Measurements from ENCODE around the gene C1QTNF12.

C1QTNF12 gene, protein sequence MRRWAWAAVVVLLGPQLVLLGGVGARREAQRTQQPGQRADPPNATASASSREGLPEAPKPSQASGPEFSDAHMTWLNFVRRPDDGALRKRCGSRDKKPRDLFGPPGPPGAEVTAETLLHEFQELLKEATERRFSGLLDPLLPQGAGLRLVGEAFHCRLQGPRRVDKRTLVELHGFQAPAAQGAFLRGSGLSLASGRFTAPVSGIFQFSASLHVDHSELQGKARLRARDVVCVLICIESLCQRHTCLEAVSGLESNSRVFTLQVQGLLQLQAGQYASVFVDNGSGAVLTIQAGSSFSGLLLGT

DNA sequence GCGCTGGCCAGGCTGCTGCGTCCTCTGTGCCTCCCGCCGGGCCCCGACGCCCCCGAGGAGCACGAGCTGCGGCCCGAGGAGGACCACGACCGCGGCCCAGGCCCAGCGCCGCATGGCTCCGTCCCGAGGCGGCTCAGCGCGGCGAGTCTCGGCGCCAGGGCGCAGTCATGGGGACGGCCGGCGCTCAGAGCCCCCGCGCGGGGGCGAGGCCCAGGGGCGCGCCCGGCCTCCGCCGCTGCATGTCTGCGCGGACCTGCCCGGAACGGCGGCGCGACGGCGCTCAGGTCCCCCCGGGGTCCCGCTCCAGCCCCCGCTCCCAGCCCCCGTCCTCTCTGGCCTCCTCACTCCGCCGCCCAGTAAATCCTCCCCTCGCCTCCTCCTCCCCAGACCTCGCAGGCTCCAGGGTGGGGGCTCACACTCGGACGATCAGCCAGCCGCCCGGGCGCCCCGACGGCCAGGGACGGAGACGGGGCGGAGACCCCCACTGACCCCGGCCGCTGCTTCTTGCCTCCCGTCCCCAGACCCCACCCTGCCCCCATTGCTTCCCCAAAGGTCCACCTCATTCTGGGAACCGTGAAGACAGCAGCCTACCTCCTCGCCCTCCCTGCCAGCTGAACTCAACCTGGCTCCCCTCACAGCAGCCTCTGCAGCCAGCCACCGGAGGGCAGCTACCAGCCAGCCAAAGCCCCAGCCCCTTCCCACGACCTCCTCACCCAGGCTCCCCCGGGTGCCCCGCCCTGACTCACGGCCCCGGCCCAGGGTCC, at the start of gene C1QTNF12:
TSS of gene C1QTNF12 (minus strand) at position 146 of the 764 bp plus-strand sequence. CDS start at position 114, 32 bp downstream.
- no peak for FAIRE-seq

DNA sequence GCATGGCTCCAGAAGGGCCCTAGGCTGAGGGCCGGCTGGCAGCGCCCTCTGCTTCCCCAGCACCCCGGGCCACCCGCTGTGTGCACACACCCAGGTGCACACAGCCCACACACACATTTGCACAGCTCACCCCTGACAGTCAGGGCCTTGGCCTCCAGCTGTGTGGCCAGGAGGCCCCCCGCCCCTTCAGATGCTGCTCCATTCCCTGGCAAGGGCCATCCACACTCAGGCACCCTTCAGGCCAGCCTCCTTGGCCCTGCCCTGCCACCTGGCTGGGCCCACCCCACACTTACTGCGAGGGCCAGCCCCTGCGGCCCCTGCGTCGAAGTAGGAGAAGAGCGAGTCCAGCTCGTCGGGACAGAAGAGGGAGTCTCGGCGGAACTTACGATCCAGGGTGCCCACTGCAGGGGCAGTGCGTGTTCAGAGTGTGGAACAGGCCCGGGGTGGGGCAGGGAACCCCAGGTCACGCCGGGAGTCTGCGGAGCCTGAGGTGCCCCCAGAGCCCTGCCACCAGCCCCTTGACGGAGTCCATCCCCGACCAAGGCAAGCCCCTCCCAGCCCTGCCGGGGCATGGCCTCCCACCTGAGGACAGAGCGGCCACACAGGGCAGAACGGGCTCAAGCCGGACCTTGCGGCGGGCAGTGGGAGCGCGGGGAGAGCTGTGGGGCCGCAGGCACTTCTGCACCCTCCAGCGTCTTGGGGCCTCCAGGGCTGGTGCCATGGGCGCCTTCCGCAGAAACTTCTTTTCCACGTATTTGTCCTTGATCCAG, 48.8 kb upstream of the C1QTNF12 start:
- no peak for FAIRE-seq

DNA sequence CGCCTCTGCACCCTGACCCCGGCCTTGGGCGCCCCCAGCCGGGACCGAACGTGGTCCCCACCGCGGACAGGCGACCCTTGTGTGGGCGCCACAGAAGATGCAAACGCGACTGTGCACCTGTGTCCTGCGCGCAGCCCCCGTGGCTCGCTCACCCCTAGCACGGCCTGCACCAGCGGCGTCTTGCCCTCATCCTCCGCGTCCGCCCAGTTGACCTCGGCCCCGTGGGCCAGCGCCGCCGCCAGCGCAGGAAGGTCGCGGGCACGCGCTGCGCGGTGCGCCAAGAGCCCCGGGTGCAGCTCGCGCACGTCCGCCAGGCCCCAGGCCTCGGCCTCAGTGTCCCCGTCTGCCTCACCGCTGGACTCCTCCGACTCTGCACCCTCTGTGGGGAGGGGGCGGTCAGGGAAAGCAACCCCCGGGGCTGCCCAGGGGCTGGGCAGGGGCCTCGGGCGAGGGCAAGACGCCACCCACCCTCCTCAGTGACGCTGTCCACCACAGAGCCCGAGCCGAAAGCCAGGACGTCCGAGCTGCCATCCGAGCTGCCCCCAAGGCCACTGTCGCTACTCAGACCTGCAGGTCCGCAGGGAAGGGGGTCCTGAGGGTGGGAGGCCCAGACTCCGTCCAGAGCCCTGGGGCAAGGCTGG, 47.8 kb upstream of the C1QTNF12 start:
- no peak for FAIRE-seq

DNA sequence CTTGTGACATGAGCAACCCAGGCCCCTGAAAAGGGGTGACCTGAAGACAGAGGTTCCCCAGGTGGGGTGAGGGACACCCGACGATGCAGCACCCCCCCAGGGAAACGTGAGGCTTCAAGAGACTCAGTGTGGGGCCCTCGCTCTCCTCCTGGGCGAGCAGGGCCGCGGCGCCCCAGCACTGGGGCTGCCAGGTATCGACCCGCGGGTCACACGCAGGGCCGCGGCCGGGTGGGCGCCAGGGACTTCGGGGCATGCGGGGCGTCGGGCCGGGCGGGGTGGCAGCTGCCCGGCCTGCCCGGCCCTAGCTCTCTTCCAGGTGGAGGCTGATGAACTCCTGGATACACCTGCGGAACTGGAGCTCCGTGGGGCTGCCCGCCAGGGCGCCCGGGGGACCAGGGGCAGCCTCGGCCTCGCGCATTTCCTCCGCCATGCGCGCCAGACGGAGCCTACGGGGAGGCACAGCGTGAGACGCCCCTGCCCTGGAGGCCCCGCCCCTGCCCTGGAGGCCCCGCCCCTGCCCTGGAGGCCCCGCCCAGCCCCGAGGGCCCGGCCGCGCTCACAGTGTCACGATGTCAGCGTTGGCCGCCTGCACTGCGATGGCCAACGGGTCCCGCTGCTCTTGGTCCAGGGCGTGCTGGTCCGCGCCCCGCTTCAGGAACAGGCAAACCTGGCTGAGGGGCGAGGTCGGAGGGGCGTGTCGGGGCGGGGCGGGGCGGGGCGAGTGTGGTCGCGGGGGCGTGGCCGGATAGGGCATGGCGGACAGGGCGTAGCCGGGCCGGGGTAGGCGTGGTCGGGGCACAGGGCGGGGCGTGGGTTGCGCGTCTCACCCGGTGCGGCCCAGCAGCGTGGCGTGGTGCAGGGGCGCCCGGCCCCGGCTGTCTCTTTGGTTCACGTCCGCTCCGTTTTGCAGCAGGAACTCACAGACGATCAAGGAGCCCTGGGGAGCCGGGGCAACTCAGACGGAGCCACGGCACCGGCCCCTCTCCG, 47.0 kb upstream of the C1QTNF12 start:
- FAIRE-seq: no peak

DNA sequence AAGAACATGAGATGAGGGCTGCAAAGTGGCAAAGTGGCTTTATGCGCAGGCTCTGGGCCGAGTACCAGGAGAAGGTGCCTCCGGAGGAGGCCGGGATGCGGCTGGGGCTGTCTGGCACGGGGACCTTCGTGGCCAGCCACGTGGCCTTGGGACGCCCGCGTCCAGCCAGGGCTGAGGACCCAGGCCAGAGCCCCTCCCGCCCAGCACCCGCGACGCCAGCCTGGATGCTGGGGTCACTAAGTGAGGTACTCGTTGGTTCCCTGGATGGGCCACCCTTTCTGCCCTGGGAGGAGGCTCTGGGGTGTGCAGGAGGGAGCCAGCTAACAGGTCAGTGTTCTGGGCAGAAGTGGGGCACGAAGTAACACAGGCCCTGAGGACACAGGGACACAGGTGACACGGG, 46.3 kb upstream of the C1QTNF12 start:
- no peak for FAIRE-seq

DNA sequence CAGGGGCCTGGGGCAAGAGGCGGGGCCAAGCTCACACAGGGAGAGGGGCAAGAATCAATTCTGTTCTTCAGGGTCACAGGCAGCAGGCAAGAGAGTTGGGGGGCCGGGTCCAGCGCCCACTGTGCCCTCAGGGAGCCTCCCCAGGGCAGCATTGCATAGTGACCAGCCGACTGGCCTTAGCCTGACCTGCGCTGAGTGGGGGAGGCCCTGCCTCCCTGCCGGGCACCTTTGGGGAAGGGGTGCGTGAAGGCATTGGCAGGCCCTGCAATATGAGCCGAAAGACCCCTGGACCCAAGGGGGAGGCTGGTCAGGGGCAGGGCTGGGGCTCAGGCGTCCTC, 45.9 kb upstream of the C1QTNF12 start:
- FAIRE-seq: no peak

DNA sequence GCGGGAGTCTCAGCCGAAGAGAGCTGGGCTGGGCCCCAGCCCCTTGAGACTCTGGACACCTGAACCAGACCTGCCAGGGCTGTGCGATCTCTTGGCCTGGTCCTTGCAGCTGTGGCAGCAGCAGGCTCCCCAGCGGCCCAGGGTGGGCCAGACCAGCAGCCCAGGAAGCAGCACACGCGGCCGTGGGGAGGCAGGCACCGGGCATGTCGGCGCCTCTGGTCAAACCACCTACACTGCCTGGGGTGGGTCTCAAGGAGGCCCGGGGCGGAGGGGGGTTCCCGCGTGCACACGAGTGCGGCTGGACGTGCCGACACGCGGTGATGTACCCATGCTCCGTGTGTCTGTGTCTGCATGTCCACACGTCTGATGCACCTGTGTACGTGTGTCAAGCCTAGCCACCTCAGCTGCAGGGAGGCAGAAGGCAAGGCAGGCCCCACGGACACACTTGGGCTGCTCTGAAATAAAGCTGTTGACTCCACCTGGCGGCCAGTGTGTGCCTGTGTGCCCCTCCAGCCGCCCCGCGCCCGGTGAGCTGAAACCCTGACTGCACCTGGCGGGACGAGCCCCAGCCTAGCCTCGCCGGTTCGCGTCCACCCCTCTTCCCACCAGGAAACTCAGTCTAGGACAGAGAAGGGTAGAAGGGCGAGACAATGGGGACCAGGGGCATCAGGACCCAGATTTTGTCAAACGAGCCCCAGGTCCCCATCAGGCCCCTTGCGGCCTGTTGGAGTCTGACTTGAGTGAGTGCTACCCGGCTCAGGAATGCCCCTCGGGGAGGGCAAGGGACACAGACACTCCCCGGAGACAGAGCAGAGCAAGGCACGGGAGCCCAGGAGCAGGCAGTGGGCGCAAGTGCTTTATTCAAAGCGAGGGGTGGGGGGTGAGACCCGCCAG, 45.3 kb upstream of the C1QTNF12 start:
- no peak for FAIRE-seq

DNA sequence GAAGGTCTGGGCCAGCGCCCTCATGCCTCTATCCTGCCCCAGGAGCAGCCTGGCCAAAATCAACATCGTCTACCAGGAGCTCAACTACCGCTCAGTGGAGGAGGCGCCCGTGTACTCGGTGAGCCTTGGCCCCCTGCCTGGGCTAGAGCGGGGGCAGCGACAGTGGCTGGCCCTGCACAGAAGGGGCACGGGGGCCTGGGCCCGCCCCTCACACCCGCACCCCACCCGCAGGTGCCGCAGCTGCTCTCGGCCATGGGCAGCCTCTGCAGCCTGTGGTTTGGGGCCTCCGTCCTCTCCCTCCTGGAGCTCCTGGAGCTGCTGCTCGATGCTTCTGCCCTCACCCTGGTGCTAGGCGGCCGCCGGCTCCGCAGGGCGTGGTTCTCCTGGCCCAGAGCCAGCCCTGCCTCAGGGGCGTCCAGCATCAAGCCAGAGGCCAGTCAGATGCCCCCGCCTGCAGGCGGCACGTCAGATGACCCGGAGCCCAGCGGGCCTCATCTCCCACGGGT, 44.6 kb upstream of the C1QTNF12 start:
- no peak for FAIRE-seq

DNA sequence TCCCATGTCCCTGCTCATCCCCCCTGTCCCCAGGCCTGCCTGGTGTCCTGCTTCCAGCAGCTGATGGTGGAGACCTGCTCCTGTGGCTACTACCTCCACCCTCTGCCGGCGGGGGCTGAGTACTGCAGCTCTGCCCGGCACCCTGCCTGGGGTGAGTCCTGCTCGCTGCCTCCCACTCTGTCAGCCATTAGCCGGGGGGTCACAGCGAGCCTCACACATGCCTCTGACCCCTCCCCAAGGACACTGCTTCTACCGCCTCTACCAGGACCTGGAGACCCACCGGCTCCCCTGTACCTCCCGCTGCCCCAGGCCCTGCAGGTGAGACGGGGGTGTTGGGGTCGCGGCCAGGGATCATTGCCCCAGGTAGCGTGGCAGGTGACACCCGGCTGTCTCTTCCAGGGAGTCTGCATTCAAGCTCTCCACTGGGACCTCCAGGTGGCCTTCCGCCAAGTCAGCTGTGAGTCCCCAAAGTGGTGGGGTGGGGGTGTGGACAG, 43.8 kb upstream of the C1QTNF12 start:
- FAIRE-seq: no peak

DNA sequence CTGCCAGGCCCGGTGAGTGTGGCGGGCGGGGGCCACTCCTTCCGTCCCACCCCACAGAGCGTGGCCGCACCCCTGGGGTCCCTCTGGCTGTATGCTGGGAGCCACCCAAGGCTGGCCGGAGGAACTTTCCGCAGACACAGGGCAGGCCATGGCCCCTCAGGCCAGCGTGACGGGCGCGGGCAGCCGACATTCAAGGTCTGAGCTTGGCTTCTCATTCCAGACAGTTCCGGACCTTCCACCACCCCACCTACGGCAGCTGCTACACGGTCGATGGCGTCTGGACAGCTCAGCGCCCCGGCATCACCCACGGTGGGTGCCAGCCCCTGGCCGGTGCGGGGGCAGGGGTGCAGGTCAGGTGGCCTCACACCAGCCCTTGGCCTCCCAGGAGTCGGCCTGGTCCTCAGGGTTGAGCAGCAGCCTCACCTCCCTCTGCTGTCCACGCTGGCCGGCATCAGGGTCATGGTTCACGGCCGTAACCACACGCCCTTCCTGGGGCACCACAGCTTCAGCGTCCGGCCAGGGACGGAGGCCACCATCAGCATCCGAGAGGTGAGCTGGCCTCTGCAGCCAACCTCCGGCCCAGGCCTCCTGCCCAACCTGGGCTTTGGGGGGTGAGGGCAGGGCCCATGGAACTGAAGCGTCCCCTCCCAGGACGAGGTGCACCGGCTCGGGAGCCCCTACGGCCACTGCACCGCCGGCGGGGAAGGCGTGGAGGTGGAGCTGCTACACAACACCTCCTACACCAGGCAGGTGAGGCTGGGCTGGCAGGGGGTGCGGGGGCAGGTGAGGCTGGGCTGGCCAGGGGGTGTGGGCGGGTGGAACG, 41.0 kb upstream of the C1QTNF12 start:
- no peak for FAIRE-seq

DNA sequence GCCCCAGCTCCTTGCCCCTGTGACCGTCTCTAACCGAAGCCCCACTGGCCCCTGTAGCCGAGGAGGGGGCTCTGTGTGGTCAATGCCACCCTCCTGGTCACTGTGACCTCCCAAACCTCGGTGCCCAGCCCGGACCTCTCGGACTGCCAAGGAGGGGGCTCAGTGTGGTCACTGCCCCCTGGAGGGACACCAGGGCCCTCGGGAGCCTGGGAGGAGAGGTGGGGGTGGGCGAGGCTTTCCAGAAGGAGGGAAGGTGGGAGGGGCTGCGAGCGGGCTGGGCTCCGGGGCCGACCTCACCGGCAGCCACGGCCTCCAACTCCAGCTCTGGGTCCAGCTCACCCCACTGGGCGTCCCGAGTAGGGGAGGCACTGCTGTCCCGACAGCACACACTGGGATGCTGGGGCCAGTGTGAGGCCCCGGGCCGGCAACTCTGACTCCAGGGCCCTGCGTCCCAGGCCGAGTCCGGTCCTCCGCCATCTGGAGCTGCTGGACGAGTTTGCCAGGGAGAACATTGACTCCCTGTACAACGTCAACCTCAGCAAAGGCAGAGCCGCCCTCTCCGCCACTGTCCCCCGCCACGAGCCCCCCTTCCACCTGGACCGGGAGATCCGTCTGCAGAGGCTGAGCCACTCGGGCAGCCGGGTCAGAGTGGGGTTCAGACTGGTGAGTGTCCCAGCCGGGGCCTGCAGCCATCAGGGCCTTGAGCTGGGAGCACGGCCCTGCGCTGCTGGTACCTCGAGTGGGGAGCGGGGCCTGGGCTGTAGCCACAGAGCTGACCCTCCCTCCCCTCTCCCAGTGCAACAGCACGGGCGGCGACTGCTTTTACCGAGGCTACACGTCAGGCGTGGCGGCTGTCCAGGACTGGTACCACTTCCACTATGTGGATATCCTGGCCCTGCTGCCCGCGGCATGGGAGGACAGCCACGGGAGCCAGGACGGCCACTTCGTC, 40.1 kb upstream of the C1QTNF12 start:
- FAIRE-seq: no peak

DNA sequence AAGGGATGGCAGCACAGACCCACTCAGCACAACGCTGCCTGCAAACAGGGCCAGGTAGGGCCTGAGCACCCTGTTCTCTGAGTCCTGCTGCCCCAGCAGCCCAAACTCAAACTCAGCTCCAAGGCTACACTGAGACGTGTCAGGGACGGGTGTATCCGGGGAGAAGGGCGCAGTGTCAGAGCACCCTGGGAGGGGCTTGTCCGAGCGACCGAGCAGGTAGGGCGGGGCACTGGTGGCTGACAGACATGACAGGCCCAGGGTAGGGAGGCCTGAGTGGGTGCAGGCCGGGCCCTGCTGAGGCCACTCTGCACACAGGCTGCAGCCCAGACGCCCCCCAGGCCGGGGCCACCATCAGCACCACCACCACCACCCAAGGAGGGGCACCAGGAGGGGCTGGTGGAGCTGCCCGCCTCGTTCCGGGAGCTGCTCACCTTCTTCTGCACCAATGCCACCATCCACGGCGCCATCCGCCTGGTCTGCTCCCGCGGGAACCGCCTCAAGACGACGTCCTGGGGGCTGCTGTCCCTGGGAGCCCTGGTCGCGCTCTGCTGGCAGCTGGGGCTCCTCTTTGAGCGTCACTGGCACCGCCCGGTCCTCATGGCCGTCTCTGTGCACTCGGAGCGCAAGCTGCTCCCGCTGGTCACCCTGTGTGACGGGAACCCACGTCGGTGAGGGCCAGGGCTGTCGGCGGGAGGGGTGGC, 39.2 kb upstream of the C1QTNF12 start:
- no peak for FAIRE-seq

DNA sequence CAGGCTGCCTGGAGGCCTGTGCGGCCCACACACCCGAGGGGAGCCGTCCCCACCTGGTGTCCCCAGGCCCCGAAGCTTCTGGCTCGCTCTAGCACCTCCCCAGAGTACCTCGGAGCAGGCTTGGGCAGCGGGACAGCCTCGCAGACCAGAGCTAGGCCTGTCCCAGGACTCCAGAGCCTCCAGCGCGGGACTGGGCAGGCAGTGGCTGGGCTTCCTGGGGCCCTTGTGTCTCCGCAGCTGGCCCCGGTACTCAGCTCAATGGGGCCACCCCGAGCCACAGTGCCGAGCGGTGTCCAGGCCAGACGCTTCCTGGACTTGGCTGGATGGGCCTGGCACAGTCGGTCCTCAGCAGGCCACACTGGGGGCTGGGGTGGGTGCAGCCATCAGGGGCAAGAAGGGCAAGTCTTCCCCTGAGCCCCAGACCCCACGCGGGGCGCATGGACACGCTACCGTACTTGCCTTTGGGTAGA, 38.6 kb upstream of the C1QTNF12 start:
- no peak for FAIRE-seq

DNA sequence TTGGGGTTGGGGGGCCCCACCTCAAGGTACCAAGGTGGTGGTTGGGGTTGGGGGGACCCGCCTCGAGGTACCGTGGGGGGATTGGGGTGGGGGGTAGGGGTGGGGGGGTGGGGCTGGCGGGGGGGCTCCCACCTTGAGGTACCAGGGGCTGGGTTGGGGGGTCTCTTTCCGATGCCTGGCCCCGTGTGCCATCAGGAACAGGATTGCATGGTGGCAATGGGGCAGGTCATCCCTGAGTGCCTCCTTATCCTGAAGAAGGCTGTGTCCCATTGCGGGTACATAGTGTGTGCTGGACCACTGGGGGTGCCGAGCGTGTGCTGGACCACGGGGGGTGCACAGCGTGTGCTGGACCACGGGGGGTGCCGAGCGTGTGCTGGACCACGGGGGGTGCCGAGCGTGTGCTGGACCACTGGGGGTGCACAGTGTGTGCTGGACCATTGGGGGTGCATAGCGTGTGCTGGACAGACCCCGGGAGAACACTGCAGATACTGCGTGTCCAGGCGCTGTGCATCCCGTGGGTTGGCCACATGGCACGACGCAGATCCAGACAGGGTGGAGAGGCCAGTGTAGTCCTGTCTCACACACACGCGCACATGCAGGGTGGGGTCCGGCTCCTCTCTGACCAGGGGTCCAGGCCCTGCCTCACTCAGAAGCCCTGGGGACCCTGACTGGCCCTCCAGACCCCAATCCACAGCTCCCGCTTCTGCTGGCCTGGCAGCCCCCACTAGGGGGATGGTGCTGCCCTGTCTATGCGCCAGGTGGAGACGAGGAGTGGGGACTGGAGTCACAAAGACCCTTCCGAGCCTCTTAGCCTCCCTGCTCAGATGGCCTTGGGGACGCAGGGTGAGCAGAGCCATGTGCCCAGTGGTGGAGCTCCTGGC, 37.9 kb upstream of the C1QTNF12 start:
- FAIRE-seq: no peak

DNA sequence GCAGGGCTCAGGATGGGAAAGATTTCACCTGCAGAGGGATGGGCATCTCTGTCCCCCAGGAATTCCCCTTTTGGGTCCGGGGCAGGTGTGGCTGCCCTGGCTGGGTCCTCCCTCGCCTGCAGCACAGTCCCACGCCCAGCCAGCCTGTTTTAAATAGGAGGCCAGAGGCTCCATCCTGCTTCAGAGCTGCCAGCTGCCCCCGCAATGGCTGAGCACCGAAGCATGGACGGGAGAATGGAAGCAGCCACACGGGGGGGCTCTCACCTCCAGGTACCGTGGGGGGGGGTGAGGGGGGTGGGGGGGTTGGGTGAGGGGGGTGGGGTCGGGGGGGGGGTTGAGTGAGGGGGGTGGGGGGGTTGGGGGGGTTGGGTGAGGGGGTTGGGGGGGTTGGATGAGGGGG, 37.3 kb upstream of the C1QTNF12 start:
- FAIRE-seq: no peak

DNA sequence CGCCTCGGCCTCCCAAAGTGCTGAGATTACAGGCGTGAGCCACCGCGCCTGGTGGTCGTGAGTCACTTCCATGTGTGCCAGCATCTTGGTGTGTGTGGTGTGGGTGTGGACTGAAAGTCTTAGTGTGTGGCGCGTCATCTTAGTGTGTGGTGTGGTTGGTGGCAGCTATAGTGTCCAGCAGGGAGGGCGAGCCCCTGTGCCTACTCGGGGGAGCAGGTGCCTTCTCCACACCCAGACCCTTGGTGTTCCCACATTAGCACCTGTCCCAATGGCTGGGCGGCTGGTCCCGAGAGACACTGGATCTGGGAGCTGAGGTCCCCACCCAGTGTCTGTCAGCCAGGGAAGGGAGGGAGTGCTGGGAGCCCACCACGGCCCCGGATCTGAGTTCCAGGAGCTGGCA, 36.5 kb upstream of the C1QTNF12 start:
- no peak for FAIRE-seq

Measured in colon (tissue), 2 donors.